Body of pancreas (tissue), 2 donors: ENCODE results near the gene NPIPA2. TPM values are rescaled to one million over a fixed set of nuclear protein-coding genes. Genes with fewer than 3 reads are reported as not detected.

ENCODE experiments used
- total RNA-seq, 2 donors: library from RNA; depleted of rRNA; stranded (reverse); fragments of >200 nt; gene quantifications; one replicate each; pipeline ENCODE4 v1.1.0, GENCODE V29; 2016

The NPIPA2 gene
- total RNA-seq, 2 donors from 2014 or later: not detected

Other genes starting within 250 kb of the NPIPA2 start
- gene PARN, start 112.3 kb upstream of the NPIPA2 start, total RNA-seq: 10 to 100 TPM; 24.1 to 99.9 TPM
- 10 to 100 TPM; 38.2 to 43.6 TPM for gene BFAR, start 109.6 kb upstream of the NPIPA2 start, total RNA-seq
- gene PLA2G10, start 48.2 kb upstream of the NPIPA2 start, total RNA-seq: 1 to 10 TPM in 1 of 2 donors, not detected in 1; 2.6 TPM
- not detected for gene NPIPA3, start 39.1 kb upstream of the NPIPA2 start, total RNA-seq
- gene NOMO1, start 91.2 kb downstream of the NPIPA2 start, total RNA-seq: 100 to 1,000 TPM in 1 of 2 donors, 10 to 100 TPM in 1; 49.4 to 102 TPM
- gene NPIPA1, start 194.9 kb downstream of the NPIPA2 start, total RNA-seq: 10 to 100 TPM; 38.1 to 46.8 TPM
- 10 to 100 TPM; 63.3 to 66.2 TPM for gene PDXDC1, start 232.5 kb downstream of the NPIPA2 start, total RNA-seq